Activated CD8-positive, alpha-beta T cell treated with anti-CD3 and anti-CD28 coated beads, Interleukin-2, amount 10 ng/mL, durations not matched to agents 7 days and 5 days (primary cell): ENCODE results near the gene BUD23. TPM values are rescaled to one million over a fixed set of nuclear protein-coding genes. Genes with fewer than 3 reads are reported as not detected.
"Not testable (repeated sequence)": the region's sequence is repeated elsewhere in the genome, so short reads cannot be mapped to it uniquely, and the experiment has no call there.

Experiments
- ATAC-seq: fragments of 150-1000 bp; cut with Tn5 transposase; one replicate; pipeline ENCODE4 v1.10.0; 2021; ENCODE audit warnings: moderate library complexity
- CTCF ChIA-PET: fragments of 350-600 bp; sonication (Branson Sonifier 250); formaldehyde crosslinking; loops from one replicate; lab custom pipeline; 2021; ENCODE audit warnings: antibody characterized with exemption; lab: Charles Lee
- POLR2A ChIA-PET: fragments of 350-600 bp; sonication (Branson Sonifier 250); formaldehyde crosslinking; loops from one replicate; lab custom pipeline; 2021; ENCODE audit warnings: antibody characterized with exemption; lab: Charles Lee
- DNase-seq: peaks from one replicate; pipeline ENCODE4 v3.0.0-alpha.2; 2020
- H3K27ac Mint-ChIP-seq: one replicate; pipeline ENCODE4 v1.8.0; 2021; ENCODE audit warnings: mild to moderate bottlenecking, mixed read lengths
- H3K27me3 Mint-ChIP-seq: one replicate; pipeline ENCODE4 v1.8.0; 2021; ENCODE audit warnings: low read depth, mixed read lengths
- H3K36me3 Mint-ChIP-seq: one replicate; pipeline ENCODE4 v1.8.0; 2021; ENCODE audit warnings: low read depth, mixed read lengths
- H3K4me1 Mint-ChIP-seq: one replicate; pipeline ENCODE4 v1.8.0; 2021; ENCODE audit warnings: low read depth, mixed read lengths
- H3K4me3 Mint-ChIP-seq: one replicate; pipeline ENCODE4 v1.8.0; 2021; ENCODE audit warnings: mild to moderate bottlenecking, mixed read lengths
- H3K9me3 Mint-ChIP-seq: one replicate; pipeline ENCODE4 v1.8.0; 2022; ENCODE audit warnings: mixed read lengths; ENCODE audit not compliant: insufficient read depth
- total RNA-seq, 2 experiments: library from RNA; stranded (reverse); gene quantifications; one replicate each; pipeline ENCODE4 v1.2.3, GENCODE V29; 2021

BUD23 gene
- total RNA-seq, 2 experiments from 2014 or later = 57.3 to 60.9 TPM

DNA sequence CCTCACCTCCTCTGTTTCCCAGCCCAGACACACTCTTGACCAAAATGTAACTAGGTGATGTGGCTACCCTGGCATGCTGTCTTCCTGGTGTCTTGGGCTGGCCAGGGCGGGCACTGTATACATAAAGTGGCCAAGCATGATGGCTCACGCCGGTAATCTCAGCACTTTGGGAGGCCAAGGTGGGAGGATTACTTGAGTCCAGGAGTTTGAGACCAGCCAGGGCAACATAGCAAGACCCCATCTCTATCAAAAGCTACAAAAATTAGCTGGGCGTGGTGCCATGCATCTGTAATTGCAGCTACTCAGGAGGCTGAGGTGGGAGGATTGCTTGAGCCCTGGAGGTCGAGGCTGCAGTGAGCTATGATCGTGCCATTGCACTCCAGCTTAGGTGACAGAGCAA is 29.9 kb downstream of the BUD23 start:
- H3K4me1 Mint-ChIP-seq = peaks cover 35% of the 10 kb centered on the region
- H3K9me3 Mint-ChIP-seq, H3K4me3 Mint-ChIP-seq, H3K27me3 Mint-ChIP-seq, H3K36me3 Mint-ChIP-seq, DNase-seq, H3K27ac Mint-ChIP-seq, ATAC-seq, POLR2A ChIA-PET: not testable (repeated sequence)
- CTCF ChIA-PET = interaction anchor here (2.6 kb wide), 1 partner anchor 12 kb away, joined by 8 read pairs; no protein-coding TSS in a partner anchor

DNA sequence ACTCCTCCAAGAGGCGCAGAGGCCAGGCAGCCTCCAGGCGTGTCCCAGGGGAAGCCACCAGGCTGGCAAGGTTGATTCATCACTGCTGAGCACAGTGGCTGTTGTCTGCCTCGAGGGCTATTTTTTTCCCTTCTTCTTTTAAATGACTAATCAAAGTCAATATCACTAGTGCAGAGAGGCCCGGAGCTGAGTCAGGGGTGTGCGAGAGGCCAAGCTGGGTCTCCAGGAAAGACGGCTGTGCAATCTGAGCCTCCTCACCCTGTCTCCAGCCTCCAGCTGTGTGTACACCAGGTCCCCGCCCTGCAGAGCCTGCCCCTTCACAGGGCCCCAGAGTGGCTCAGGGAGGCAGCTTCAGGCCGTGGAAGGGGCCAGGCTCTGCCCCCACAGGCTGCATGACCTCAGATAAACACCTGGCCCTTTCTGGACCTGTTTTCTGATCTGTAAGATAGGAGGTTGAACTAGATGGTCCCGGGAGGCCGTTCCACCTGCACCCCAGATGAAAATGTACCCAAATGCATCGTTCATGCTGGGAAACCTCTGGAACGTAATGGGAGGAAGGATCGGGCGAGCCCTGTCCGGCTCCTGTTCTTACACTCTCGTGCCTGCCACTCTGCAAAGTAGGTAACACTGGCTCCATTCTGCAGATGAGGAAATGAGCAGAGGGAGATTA is 32.4 kb downstream of the BUD23 start:
- Mint-ChIP-seq H3K27me3 (peaks cover 7% of the 10 kb centered on the region), H3K4me3 (no peak overlapping the region), H3K4me1 (peaks cover 46% of the 10 kb centered on the region), H3K27ac (no peak overlapping the region), H3K36me3 (peaks cover 3% of the 10 kb centered on the region), H3K9me3 (no peaks in the 10 kb centered on the region)
- ChIA-PET POLR2A (interaction anchor here (1.1 to 1.5 kb wide), 2 partner anchors 20 to 193 kb away, joined by 3 to 4 read pairs; partner anchors contain the start of gene BAZ1B), CTCF (interaction anchor here (0.8 to 1.8 kb wide), 3 partner anchors 10 to 194 kb away, joined by 3 to 7 read pairs (median 5); partner anchors contain the start of gene BAZ1B)
- ATAC-seq (no peak), DNase-seq (no peak)

DNA sequence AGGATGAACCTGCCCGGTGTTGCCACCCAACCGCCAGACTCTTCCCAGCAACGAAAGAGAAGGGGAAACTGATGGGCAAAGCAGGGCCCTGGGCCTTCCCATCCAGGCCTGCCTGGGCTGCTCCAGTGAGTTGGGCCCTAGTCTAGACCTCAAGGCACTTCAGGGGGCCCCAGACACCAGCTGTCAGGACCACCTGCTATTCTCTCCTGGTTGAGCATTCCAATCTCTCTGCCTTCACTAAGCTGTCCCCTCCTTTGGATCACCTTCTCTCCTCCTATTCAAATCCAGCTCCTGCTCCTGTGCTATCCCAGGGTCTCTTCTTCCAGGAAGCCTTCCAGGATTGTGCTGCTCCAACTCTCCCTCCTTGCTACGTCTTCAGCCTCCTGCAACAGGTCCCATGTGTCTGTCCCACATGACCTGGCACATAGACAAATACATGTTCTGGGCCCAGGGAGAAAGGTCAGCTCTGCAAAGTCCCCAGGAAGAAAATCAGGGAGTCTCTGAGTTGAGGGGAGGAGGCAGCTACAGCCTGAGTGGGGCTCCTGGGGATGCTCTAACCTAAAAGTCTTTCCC is 33.0 kb downstream of the BUD23 start:
- no peak overlapping the region for H3K4me3 Mint-ChIP-seq

DNA sequence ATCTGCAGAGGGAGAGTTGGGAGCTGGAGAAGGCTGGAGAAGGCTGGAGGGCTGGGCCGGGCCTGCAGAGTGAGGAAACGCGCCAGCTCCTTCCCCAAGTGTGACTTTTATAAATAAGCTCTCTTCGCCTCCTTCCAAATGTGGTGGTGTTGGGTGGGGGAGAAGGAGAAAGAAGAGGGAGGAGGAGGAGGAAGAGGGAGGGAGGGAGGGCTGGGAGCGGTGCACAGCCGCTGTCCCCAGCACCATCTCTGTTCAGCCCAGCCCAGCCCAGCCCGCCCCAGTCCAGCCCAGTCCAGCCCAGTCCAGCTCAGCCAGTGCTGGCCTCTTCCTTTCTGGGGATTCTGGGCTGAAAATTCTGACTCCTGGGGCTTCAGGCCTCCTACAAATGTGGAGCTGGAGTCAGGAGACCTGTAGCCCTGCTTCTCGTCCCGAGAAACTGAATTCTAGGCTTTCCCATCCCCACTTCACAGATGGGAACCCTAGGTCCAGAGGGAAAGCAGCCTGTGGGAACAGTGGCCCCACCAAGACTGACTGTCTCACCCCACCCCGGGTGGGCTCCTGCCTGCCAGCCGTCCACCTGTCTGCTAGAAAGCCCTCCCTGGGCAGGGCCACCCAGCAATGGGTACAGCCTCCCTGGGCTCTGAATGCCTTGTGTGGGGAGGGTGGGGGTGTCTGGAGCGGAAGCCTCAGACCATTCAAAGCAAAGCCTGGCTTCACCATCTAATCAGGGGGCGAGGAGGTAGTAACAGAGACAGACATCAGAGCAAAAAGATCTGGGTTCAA is 33.8 kb downstream of the BUD23 start:
- CTCF ChIA-PET = interaction anchor here (0.8 to 1.8 kb wide), 6 partner anchors 8 to 195 kb away, joined by 3 to 14 read pairs (median 3); partner anchors contain the start of gene BAZ1B
- peak; percentile 32 for DNase-seq
- H3K9me3 Mint-ChIP-seq = no peaks in the 10 kb centered on the region
- peaks cover 17% of the 10 kb centered on the region for H3K27me3 Mint-ChIP-seq
- peaks cover 3% of the 10 kb centered on the region for H3K36me3 Mint-ChIP-seq
- peak overlapping the region; percentile 80 for H3K4me3 Mint-ChIP-seq
- peak overlapping the region; percentile 80 for H3K27ac Mint-ChIP-seq
- peaks cover 46% of the 10 kb centered on the region for H3K4me1 Mint-ChIP-seq
- ATAC-seq = no peak
- POLR2A ChIA-PET = interaction anchor here (1.1 kb wide), 1 partner anchor 195 kb away, joined by 4 read pairs; the partner anchor contains the start of gene BAZ1B

More for the DNA sequence above, 33.0 kb downstream of the BUD23 start:
- no peak for DNase-seq
- peaks cover 3% of the 10 kb centered on the region for H3K36me3 Mint-ChIP-seq
- CTCF ChIA-PET = interaction anchor here (0.8 to 1.8 kb wide), 4 partner anchors 9 to 194 kb away, joined by 3 to 7 read pairs (median 4); partner anchors contain the start of gene BAZ1B
- H3K4me1 Mint-ChIP-seq = peaks cover 46% of the 10 kb centered on the region
- no peak for ATAC-seq
- peak overlapping the region; percentile 49 for H3K27ac Mint-ChIP-seq
- H3K9me3 Mint-ChIP-seq = no peaks in the 10 kb centered on the region
- H3K27me3 Mint-ChIP-seq = peaks cover 12% of the 10 kb centered on the region
- POLR2A ChIA-PET = interaction anchor here (1.1 to 1.5 kb wide), 2 partner anchors 19 to 194 kb away, joined by 3 to 4 read pairs; partner anchors contain the start of gene BAZ1B

DNA sequence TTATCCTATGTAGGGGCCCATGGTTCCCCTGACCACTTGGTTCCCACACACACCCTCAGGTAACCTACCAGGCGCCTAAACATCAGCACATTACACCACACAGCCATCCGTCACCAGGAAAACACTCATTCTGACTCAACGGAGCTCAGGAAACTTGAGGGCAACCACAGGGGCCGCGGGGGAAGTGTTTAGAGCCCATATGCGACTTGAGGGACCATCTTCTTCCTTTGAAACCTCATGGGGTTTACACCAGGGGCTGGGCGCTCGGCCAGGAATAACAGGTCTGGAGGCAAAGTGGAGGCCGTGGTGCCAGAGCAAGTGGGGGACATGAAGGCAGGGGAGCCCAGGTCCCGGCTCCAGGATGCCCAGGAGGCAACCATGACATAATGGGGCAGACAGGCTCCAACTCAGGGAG is 34.6 kb downstream of the BUD23 start:
- peak; percentile 85 for DNase-seq
- H3K4me1 Mint-ChIP-seq = peaks cover 39% of the 10 kb centered on the region
- peak; percentile 78 for ATAC-seq
- H3K9me3 Mint-ChIP-seq = no peaks in the 10 kb centered on the region
- peaks cover 3% of the 10 kb centered on the region for H3K36me3 Mint-ChIP-seq
- ChIA-PET CTCF (interaction anchor here (1.0 to 1.3 kb wide), 4 partner anchors 15 to 111 kb away, joined by 3 to 14 read pairs (median 3); no protein-coding TSS in a partner anchor), POLR2A (interaction anchor here (0.8 kb wide), 1 partner anchor 161 kb away, joined by 3 read pairs; no protein-coding TSS in a partner anchor)
- peak overlapping the region; percentile 80 for H3K27ac Mint-ChIP-seq
- peak overlapping the region; percentile 80 for H3K4me3 Mint-ChIP-seq
- H3K27me3 Mint-ChIP-seq = peaks cover 21% of the 10 kb centered on the region

DNA sequence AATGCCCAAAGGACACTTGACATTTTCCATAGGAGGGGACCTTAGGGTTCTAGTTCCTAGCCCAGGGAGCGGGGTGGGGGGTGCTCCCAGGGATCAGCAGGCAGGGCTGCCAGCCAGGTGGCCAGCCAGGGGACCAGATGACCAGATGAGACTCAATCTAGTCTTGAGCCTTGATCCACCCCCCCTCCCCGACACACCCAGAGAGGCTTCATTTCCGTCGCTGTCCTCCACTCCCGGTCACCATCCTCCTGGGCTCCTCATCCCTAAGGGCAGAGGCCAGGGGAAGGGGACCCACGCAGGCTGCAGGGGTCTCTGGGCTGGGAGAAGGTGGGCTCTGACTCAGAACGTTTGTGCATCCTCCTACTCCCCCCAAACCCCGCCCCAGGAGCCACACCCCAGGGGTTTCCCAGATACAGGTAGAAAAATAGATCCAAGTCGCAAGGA is 35.1 kb downstream of the BUD23 start:
- Mint-ChIP-seq H3K9me3 (no peaks in the 10 kb centered on the region), H3K36me3 (peaks cover 3% of the 10 kb centered on the region), H3K27me3 (peaks cover 21% of the 10 kb centered on the region), H3K4me1 (peaks cover 36% of the 10 kb centered on the region), H3K27ac (peak overlapping the region; percentile 80), H3K4me3 (peak overlapping the region; percentile 80)
- ChIA-PET POLR2A (interaction anchor here (0.8 kb wide), 1 partner anchor 162 kb away, joined by 3 read pairs; no protein-coding TSS in a partner anchor), CTCF (interaction anchor here (1.0 to 1.3 kb wide), 3 partner anchors 14 to 112 kb away, joined by 3 to 14 read pairs (median 3); no protein-coding TSS in a partner anchor)
- ATAC-seq (no peak), DNase-seq (peak; percentile 35)

DNA sequence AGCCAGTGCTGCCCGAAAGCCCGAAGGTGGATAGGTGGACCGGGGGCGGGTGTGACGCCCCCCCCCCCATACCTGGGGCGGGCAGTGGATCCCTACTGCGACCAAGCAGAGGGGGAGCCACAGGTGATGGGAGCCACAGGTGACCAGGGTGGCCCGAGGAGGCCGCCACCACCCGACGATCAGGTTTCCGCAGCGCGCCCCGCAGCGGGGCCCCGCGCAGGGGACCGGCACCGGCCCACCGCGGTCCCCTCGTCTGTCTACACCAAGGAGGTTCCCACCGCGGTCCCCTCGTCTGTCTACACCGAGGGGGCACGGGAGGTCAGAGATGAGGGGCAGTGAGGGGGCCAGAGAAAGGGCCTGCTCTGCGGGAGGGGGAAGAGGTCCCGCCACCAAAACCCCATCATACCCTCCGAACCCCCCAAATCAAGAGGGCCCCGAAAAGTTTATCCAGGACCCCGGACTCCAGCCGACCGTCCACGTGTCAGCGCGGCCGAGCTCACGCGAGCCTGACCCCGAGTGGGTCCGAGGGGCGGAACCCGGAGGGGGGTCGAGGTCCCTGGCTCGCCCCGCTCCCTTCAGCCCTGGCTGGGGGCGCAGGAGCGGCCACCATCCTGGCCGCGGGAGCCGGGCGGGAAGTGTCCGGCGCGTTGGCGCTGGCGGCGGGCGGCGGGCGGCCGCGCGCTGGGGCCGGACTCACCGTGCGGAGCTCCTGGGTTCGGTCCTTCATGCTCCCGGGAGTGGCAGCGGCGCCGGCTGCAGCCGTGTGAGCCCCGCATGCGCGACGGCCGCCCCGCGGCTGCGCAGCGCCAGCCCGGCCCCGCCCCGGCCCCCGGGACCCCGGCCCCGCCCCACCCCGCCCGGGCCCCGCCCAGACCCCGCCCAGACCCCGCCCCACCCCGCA is 35.8 kb downstream of the BUD23 start, which contains the start of gene STX1A:
Gene STX1A (minus strand): TSS at position 765 of the 901 bp plus-strand sequence. CDS start 38 bp downstream, at position 727.
- POLR2A ChIA-PET = interaction anchor here (0.7 kb wide), 1 partner anchor 36 kb away, joined by 3 read pairs; the partner anchor contains the start of genes BUD23 and DNAJC30
- Mint-ChIP-seq H3K9me3 (no peaks in the 10 kb centered on the region), H3K4me3 (peak within 1 kb of the TSS; percentile 80), H3K4me1 (peaks cover 36% of the 10 kb centered on the region), H3K27me3 (peaks cover 21% of the 10 kb centered on the region), H3K27ac (peak within 1 kb of the TSS; percentile 15), H3K36me3 (peaks cover 3% of the 10 kb centered on the region)
- ATAC-seq (peak; percentile 84), DNase-seq (peak; percentile 75)
- CTCF ChIA-PET = interaction anchor here (0.6 to 8.3 kb wide), 4 partner anchors 9 to 113 kb away, joined by 3 to 69 read pairs (median 3); no protein-coding TSS in a partner anchor

DNA sequence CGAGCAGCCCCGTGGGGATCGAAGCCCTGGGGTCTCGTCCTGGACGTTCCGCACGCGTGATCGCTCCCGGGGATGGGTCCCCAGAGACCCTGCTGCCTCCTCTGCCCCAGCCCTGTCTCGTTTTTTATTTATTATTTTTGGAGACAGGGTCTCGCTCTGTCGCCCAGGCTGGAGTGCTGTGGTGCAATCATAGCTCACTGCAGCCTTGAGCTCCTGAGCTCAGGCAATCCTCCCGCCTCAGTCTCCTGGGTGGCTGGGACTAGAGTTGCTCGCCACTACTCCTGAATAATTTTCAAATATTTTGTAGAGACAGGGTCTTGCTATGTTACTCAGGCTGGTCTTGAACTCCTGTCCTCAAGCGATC is 36.4 kb downstream of the BUD23 start:
- no peaks in the 10 kb centered on the region for H3K9me3 Mint-ChIP-seq
- peak overlapping the region; percentile 63 for H3K4me3 Mint-ChIP-seq
- CTCF ChIA-PET = interaction anchor here (1.2 to 8.3 kb wide), 3 partner anchors 18 to 114 kb away, joined by 3 to 69 read pairs (median 3); no protein-coding TSS in a partner anchor
- no peak for ATAC-seq
- peaks cover 23% of the 10 kb centered on the region for H3K27me3 Mint-ChIP-seq
- no peak overlapping the region for H3K27ac Mint-ChIP-seq
- POLR2A ChIA-PET = interaction anchor here (0.7 kb wide), 1 partner anchor 36 kb away, joined by 3 read pairs; the partner anchor contains the start of genes BUD23 and DNAJC30
- peaks cover 36% of the 10 kb centered on the region for H3K4me1 Mint-ChIP-seq
- peaks cover 3% of the 10 kb centered on the region for H3K36me3 Mint-ChIP-seq
- no peak for DNase-seq

DNA sequence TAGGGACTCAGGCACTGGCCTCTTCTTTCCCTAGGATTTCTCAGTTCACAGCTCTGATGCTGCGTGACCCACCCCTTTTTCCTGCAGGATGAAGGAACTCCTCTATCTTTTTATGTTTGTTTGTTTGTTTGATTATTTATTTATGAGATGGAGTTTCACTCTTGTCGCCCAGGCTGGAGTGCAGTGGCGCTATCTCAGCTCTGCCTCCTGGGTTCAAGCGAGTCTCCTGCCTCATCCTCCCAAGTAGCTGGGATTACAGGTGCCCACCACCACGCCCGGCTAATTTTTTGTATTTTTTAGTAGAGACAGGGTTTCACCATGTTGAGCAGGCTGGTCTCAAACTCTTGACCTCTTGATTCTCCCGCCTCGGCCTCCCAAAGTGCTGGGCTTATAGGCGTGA is 37.0 kb downstream of the BUD23 start:
- POLR2A ChIA-PET, H3K27ac Mint-ChIP-seq: not testable (repeated sequence)

DNA sequence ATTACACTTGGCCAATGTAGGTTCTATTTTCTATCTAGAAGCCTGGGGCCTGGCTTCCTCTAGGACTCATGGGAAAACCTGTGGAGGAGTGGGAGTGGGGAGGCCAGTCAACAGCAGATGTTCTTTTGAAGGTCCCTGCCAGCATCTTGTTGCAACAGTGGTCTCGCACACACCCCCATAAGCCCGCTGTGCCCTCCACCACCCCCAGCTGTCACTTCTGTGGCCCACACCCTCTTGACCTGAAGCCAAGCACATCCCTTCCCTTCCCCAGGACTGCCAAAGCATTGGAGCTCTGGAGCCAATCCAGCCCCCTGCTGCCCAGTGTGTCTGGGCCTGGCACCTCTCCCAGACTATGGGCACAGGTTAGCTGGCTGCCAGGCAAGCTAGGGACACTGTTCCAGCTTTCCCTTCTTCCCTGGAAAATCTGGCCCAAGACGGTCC is 38.0 kb downstream of the BUD23 start:
- H3K4me3 Mint-ChIP-seq = peak overlapping the region; percentile 5
- DNase-seq (no peak), ATAC-seq (no peak)
- H3K27me3 Mint-ChIP-seq = peaks cover 24% of the 10 kb centered on the region
- peaks cover 29% of the 10 kb centered on the region for H3K4me1 Mint-ChIP-seq
- peaks cover 3% of the 10 kb centered on the region for H3K36me3 Mint-ChIP-seq
- H3K27ac Mint-ChIP-seq = no peak overlapping the region
- ChIA-PET CTCF (interaction anchor here (8.3 kb wide), 1 partner anchor 115 kb away, joined by 69 read pairs; no protein-coding TSS in a partner anchor), POLR2A (no interaction called here)
- no peaks in the 10 kb centered on the region for H3K9me3 Mint-ChIP-seq

More for the DNA sequence above, 37.0 kb downstream of the BUD23 start:
- Mint-ChIP-seq H3K27me3 (peaks cover 24% of the 10 kb centered on the region), H3K4me3 (peak overlapping the region; percentile 63), H3K4me1 (peaks cover 36% of the 10 kb centered on the region)
- CTCF ChIA-PET = interaction anchor here (0.9 to 8.3 kb wide), 4 partner anchors 14 to 114 kb away, joined by 3 to 69 read pairs (median 3); no protein-coding TSS in a partner anchor
- ATAC-seq, H3K36me3 Mint-ChIP-seq, H3K9me3 Mint-ChIP-seq, DNase-seq: not testable (repeated sequence)
